K562 (cell line): ENCODE results near the gene PPFIBP2. TPM values are rescaled to one million over a fixed set of nuclear protein-coding genes. Genes with fewer than 3 reads are reported as not detected.

Source experiments
- ATAC-seq: fragments of 200-7000 bp; cut with Tn5 transposase; 3 replicates; pipeline ENCODE4 v1.9.1; 2020; ENCODE audit warnings: moderate library complexity
- BruUV-seq: library from RNA; stranded (reverse); fragments of 400-500 nt; replicated peaks from 2 replicates; lab custom pipeline; 2021; lab: Mats Ljungman, UMichigan
- CTCF ChIA-PET: fragments of 300-600 bp; formaldehyde crosslinking; extraction: SDS; loops from one replicate; lab custom pipeline; 2021; ENCODE audit warnings: low intra/inter-chr PET ratio; lab: Yijun Ruan, JAX
- POLR2A ChIA-PET: fragments of 300-600, 350-650 bp; sonication (Branson Sonifier 250); formaldehyde crosslinking; extraction: SDS; loops from one replicate; lab custom pipeline; 2021; ENCODE audit warnings: antibody characterized with exemption, inconsistent platforms; lab: Yijun Ruan, JAX
- DNase-seq, 4 experiments: peaks; one replicate each; pipeline versions ENCODE4 v3.0.0 to v3.0.0-alpha.2; 2011 to 2018; ENCODE audit warnings: low spot score in 3 of 4, mixed read lengths in 3 of 4; ENCODE audit errors: extremely low read depth in 1 of 4
- FAIRE-seq: peaks from 2 replicates; lab custom pipeline; 2011; peaks lifted over from hg19 to GRCh38; lab: Jason Lieb, UNC
- H2AFZ ChIP-seq: 2 replicates; pipeline ENCODE4 v1.6.0; 2011; ENCODE audit warnings: low read depth, low read length, control low read depth, inconsistent platforms
- H3K27ac ChIP-seq: fragments of 200-600 bp; 3 replicates; pipeline ENCODE4 v1.8.0; 2011; ENCODE audit warnings: low read depth, mild to moderate bottlenecking, control low read depth, inconsistent platforms, low read length, moderate library complexity, mixed read lengths; ENCODE audit errors: extremely low read depth
- H3K27me3 ChIP-seq, 2 experiments: fragments of 300-600 bp in 1 of 2; 2 replicates in 1 of 2; 3 replicates in 1 of 2; pipeline versions ENCODE4 v1.6.0 to v1.8.0; 2011; ENCODE audit warnings: inconsistent platforms in 2 of 2, low read length in 2 of 2, mild to moderate bottlenecking in 1 of 2, mixed read lengths in 1 of 2, moderate library complexity in 1 of 2; ENCODE audit not compliant: control insufficient read depth in 2 of 2, insufficient read depth in 2 of 2
- H3K36me3 ChIP-seq: fragments of 300-600 bp; 3 replicates; pipeline ENCODE4 v1.8.0; 2011; ENCODE audit warnings: mild to moderate bottlenecking, low read length, inconsistent platforms; ENCODE audit not compliant: control insufficient read depth, insufficient read depth
- H3K4me1 ChIP-seq, 2 experiments: fragments of 200-600 bp in 1 of 2; replicated peaks in 1 of 2; 2 replicates in 1 of 2; 3 replicates in 1 of 2; pipeline versions ENCODE4 v1.5.1 to v1.8.0; 2011; ENCODE audit warnings: inconsistent platforms in 2 of 2, low read length in 2 of 2, mild to moderate bottlenecking in 1 of 2, mixed read lengths in 1 of 2, moderate library complexity in 1 of 2; ENCODE audit not compliant: control insufficient read depth in 2 of 2, insufficient read depth in 2 of 2
- H3K4me2 ChIP-seq: 2 replicates; pipeline ENCODE4 v1.6.1; 2011; ENCODE audit warnings: low read length, control low read depth, inconsistent platforms, mixed read lengths; ENCODE audit not compliant: insufficient read depth
- H3K4me3 ChIP-seq: fragments of 200-600 bp; sonication (generic), shearing (Covaris generic); 2 replicates; pipeline ENCODE4 v1.5.1; 2016; ENCODE audit warnings: control low read depth, inconsistent platforms
- H3K79me2 ChIP-seq: fragments of 200-600 bp; 3 replicates; pipeline ENCODE4 v1.8.0; 2011; ENCODE audit warnings: low read length, inconsistent platforms; ENCODE audit not compliant: control insufficient read depth, insufficient read depth
- H3K9ac ChIP-seq, 2 experiments: 2 replicates each; pipeline versions ENCODE4 v1.6.0 to v1.6.1; 2011; ENCODE audit warnings: low read depth in 2 of 2, low read length in 2 of 2, control low read depth in 1 of 2, inconsistent platforms in 1 of 2, mild to moderate bottlenecking in 1 of 2, mixed read lengths in 1 of 2; ENCODE audit not compliant: insufficient read depth in 1 of 2
- H3K9me1 ChIP-seq: one replicate; pipeline ENCODE4 v1.6.0; 2011; ENCODE audit warnings: inconsistent platforms, mild to moderate bottlenecking, low read length, moderate library complexity; ENCODE audit not compliant: control insufficient read depth, insufficient read depth
- H3K9me3 ChIP-seq: replicated peaks from 2 replicates; pipeline ENCODE4 v1.5.1; 2011; ENCODE audit warnings: low read depth, low read length, inconsistent platforms; ENCODE audit not compliant: control insufficient read depth, insufficient read depth
- H4K20me1 ChIP-seq: replicated peaks from 2 replicates; pipeline ENCODE4 v1.6.1; 2011; ENCODE audit warnings: low read length, inconsistent platforms, mixed read lengths; ENCODE audit not compliant: control insufficient read depth, insufficient read depth
- CCAR2 ChIP-seq: fragments of 200-400 bp; formaldehyde crosslinking; IDR thresholded peaks from 2 replicates; pipeline ENCODE4 v1.6.1; 2017; ENCODE audit warnings: mild to moderate bottlenecking, low read depth, low read length
- CEBPG ChIP-seq, 3 experiments: fragments of 200-800 bp in 1 of 3; sonication (Bioruptor generic) in 1 of 3; sonication (generic) in 1 of 3; formaldehyde crosslinking in 1 of 3; IDR thresholded peaks in 2 of 3; conservative IDR thresholded peaks in 1 of 3; 2 replicates each; pipeline versions ENCODE4 v1.6.1 to v1.8.0; 2016 to 2022; ENCODE audit warnings: missing compliant biosample characterization in 2 of 3, missing genetic modification characterization in 2 of 3, mild to moderate bottlenecking in 1 of 3, missing genetic modification reagents in 1 of 3
- NONO ChIP-seq, 2 experiments: fragments of 200-400 bp in 1 of 2; fragments of 450-650 bp in 1 of 2; formaldehyde crosslinking in 1 of 2; IDR thresholded peaks; 2 replicates each; pipeline ENCODE4 v1.6.1; 2017; ENCODE audit warnings: low read depth in 2 of 2, mild to moderate bottlenecking in 2 of 2, moderate library complexity in 2 of 2, low read length in 1 of 2
- XRCC3 ChIP-seq: fragments of 450-650 bp; IDR thresholded peaks from 2 replicates; pipeline ENCODE4 v1.6.1; 2017; ENCODE audit warnings: mild to moderate bottlenecking, moderate library complexity
- ZNF121 ChIP-seq: sonication (generic); formaldehyde crosslinking; conservative IDR thresholded peaks from 2 replicates; pipeline ENCODE4 v1.8.0; 2022; ENCODE audit warnings: missing genetic modification reagents
- ZNF584 ChIP-seq: fragments of 200-800 bp; sonication (Bioruptor generic); IDR thresholded peaks from 2 replicates; pipeline ENCODE4 v1.6.1; 2016; ENCODE audit warnings: low read depth, mild to moderate bottlenecking, missing genetic modification characterization, missing compliant biosample characterization
- WGBS: fragments of 100-300 bp; shearing (Covaris generic); methylation state at CpG from one replicate; pipeline ENCODE4 v1.1.6; 2016; ENCODE audit warnings: low coverage, mixed read lengths; ENCODE audit not compliant: insufficient coverage; ENCODE audit errors: missing lambda C conversion rate; 5-methylcytosine and 5-hydroxymethylcytosine counted together
- in situ Hi-C: fragments of 300-500 bp; cut with MboI; formaldehyde crosslinking; loops from 4 replicates; pipeline ENCODE4 v1.15.0; 2018; ENCODE audit warnings: inconsistent platforms, mixed read lengths
- intact Hi-C: fragments of 100-400 bp; cut with micrococcal nuclease; formaldehyde crosslinking; loops from 2 replicates; pipeline ENCODE4 v1.14.2; 2022
- polyA plus RNA-seq, 8 experiments: library from polyadenylated mRNA; depleted of rRNA in 4 of 8; stranded (reverse) in 5 of 8; unstranded in 3 of 8; fragments of >200 nt; fragmentation: Nextera tagmentation in 2 of 8; fragmentation: Illumina TruSeq in 1 of 8; extraction: Ambion mirVana in 2 of 8; extraction: Trizol in 1 of 8; gene quantifications; 2 replicates each; pipeline versions ENCODE4 v1.2.1 to v1.2.3, GENCODE V29; 2011 to 2014; ENCODE audit warnings: inconsistent platforms in 1 of 8, missing spikeins in 1 of 8
- total RNA-seq, 7 experiments: library from RNA; depleted of rRNA in 6 of 7; stranded (reverse); fragments of >200 nt in 6 of 7; fragmentation: Illumina TruSeq in 2 of 7; extraction: Trizol in 2 of 7; gene quantifications; 2 replicates each; pipeline versions ENCODE4 v1.2.1 to v1.2.3, GENCODE V29; 2011 to 2021; ENCODE audit warnings: low replicate concordance in 1 of 7
- TF ChIP-seq, protein P1 (sequence below): fragments of 200-800 bp; sonication (Bioruptor generic); IDR thresholded peaks from 2 replicates; pipeline ENCODE4 v1.6.1; 2017; ENCODE audit warnings: missing genetic modification characterization, missing compliant biosample characterization
- TF ChIP-seq, protein P2 (sequence below): fragments of 200-600 bp; sonication (generic); IDR thresholded peaks from one replicate; pipeline ENCODE4 v1.6.1; 2012; ENCODE audit warnings: mild to moderate bottlenecking, low read depth, low read length, inconsistent platforms

Gene PPFIBP2
- total and polyA plus RNA-seq, 9 of the 15 experiments (the other 6 are each of a cell fraction or from before 2014, with no cell fraction given): 0.18 to 3.4 (median 1.2) TPM

DNA sequence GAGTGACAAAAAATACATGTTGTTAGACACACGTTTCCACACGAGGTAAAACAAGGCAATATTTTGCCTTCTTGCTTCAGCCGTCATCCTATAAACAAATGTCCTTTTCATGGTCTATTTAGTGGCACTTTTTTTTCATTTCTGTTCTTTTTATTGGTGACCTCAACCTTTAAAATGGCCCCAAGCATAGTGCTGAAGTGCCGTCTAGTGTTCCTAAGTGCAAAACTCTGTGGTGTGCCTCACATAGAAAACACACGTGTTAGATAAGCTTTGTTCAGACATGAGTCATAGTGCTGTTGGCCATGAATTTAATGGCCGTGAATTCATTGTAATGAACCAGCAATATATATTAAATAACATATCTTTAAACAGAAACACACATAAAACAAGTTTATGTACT lies 176.8 kb downstream of the PPFIBP2 start:
- BruUV-seq: no TSS peak
- H3K27me3 ChIP-seq: peaks cover 0 to 4% of the 10 kb centered on the region in 2 experiments; a peak in 2 of 5 replicates
- no peak for FAIRE-seq
- TF ChIP-seq ZNF121 (CRISPR knock-in tag) (no peak), NONO (IDR thresholded peaks at IDR 0.05; ENCODE audit: low read depth in 2 of 2, low read length in 1 of 2) (no peak), XRCC3 (no peak), CCAR2 (no peak), ZNF584 (CRISPR knock-in tag) (no peak), CEBPG (CRISPR knock-in tag; IDR thresholded peaks at IDR 0.05) (no peak), CEBPG (tag; conservative IDR thresholded peaks at IDR 0.05 in 1 of 2, IDR thresholded peaks at IDR 0.05 in 1 of 2) (no peak)
- TF ChIP-seq, protein P1, sequence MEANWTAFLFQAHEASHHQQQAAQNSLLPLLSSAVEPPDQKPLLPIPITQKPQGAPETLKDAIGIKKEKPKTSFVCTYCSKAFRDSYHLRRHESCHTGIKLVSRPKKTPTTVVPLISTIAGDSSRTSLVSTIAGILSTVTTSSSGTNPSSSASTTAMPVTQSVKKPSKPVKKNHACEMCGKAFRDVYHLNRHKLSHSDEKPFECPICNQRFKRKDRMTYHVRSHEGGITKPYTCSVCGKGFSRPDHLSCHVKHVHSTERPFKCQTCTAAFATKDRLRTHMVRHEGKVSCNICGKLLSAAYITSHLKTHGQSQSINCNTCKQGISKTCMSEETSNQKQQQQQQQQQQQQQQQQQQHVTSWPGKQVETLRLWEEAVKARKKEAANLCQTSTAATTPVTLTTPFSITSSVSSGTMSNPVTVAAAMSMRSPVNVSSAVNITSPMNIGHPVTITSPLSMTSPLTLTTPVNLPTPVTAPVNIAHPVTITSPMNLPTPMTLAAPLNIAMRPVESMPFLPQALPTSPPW: no peak
- TF ChIP-seq, protein P2, sequence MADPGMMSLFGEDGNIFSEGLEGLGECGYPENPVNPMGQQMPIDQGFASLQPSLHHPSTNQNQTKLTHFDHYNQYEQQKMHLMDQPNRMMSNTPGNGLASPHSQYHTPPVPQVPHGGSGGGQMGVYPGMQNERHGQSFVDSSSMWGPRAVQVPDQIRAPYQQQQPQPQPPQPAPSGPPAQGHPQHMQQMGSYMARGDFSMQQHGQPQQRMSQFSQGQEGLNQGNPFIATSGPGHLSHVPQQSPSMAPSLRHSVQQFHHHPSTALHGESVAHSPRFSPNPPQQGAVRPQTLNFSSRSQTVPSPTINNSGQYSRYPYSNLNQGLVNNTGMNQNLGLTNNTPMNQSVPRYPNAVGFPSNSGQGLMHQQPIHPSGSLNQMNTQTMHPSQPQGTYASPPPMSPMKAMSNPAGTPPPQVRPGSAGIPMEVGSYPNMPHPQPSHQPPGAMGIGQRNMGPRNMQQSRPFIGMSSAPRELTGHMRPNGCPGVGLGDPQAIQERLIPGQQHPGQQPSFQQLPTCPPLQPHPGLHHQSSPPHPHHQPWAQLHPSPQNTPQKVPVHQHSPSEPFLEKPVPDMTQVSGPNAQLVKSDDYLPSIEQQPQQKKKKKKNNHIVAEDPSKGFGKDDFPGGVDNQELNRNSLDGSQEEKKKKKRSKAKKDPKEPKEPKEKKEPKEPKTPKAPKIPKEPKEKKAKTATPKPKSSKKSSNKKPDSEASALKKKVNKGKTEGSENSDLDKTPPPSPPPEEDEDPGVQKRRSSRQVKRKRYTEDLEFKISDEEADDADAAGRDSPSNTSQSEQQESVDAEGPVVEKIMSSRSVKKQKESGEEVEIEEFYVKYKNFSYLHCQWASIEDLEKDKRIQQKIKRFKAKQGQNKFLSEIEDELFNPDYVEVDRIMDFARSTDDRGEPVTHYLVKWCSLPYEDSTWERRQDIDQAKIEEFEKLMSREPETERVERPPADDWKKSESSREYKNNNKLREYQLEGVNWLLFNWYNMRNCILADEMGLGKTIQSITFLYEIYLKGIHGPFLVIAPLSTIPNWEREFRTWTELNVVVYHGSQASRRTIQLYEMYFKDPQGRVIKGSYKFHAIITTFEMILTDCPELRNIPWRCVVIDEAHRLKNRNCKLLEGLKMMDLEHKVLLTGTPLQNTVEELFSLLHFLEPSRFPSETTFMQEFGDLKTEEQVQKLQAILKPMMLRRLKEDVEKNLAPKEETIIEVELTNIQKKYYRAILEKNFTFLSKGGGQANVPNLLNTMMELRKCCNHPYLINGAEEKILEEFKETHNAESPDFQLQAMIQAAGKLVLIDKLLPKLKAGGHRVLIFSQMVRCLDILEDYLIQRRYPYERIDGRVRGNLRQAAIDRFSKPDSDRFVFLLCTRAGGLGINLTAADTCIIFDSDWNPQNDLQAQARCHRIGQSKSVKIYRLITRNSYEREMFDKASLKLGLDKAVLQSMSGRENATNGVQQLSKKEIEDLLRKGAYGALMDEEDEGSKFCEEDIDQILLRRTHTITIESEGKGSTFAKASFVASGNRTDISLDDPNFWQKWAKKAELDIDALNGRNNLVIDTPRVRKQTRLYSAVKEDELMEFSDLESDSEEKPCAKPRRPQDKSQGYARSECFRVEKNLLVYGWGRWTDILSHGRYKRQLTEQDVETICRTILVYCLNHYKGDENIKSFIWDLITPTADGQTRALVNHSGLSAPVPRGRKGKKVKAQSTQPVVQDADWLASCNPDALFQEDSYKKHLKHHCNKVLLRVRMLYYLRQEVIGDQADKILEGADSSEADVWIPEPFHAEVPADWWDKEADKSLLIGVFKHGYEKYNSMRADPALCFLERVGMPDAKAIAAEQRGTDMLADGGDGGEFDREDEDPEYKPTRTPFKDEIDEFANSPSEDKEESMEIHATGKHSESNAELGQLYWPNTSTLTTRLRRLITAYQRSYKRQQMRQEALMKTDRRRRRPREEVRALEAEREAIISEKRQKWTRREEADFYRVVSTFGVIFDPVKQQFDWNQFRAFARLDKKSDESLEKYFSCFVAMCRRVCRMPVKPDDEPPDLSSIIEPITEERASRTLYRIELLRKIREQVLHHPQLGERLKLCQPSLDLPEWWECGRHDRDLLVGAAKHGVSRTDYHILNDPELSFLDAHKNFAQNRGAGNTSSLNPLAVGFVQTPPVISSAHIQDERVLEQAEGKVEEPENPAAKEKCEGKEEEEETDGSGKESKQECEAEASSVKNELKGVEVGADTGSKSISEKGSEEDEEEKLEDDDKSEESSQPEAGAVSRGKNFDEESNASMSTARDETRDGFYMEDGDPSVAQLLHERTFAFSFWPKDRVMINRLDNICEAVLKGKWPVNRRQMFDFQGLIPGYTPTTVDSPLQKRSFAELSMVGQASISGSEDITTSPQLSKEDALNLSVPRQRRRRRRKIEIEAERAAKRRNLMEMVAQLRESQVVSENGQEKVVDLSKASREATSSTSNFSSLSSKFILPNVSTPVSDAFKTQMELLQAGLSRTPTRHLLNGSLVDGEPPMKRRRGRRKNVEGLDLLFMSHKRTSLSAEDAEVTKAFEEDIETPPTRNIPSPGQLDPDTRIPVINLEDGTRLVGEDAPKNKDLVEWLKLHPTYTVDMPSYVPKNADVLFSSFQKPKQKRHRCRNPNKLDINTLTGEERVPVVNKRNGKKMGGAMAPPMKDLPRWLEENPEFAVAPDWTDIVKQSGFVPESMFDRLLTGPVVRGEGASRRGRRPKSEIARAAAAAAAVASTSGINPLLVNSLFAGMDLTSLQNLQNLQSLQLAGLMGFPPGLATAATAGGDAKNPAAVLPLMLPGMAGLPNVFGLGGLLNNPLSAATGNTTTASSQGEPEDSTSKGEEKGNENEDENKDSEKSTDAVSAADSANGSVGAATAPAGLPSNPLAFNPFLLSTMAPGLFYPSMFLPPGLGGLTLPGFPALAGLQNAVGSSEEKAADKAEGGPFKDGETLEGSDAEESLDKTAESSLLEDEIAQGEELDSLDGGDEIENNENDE: no peak

More for the DNA sequence above, 176.8 kb downstream of the PPFIBP2 start:
- in situ Hi-C loops (no loop called here), intact Hi-C loops (loop anchor here (10.0 kb wide), 1 partner anchor 596 kb away; no protein-coding TSS in a partner anchor)
- ChIA-PET POLR2A (interaction anchor here (1.6 kb wide), 1 partner anchor 9 kb away, joined by 4 read pairs; no protein-coding TSS in a partner anchor), CTCF (no interaction called here)
- H3K36me3 ChIP-seq: no peaks in the 10 kb centered on the region
- H3K9ac ChIP-seq: no peak overlapping the region
- H3K4me3 ChIP-seq: no peak overlapping the region
- ATAC-seq (no peak), DNase-seq (no peak)
- H3K79me2 ChIP-seq: no peaks in the 10 kb centered on the region
- H4K20me1 ChIP-seq: no peaks in the 10 kb centered on the region
- H2AFZ ChIP-seq: no peak overlapping the region
- no peaks in the 10 kb centered on the region for H3K4me1 ChIP-seq
- H3K27ac ChIP-seq: no peak overlapping the region
- 0% methylated on average over 6 of the region's 6 CpGs for WGBS
- no peak overlapping the region for H3K4me2 ChIP-seq
- no peaks in the 10 kb centered on the region for H3K9me3 ChIP-seq
- H3K9me1 ChIP-seq: no peaks in the 10 kb centered on the region
